GM19099 (cell line): Measurements from ENCODE around the gene HDAC4.

Experiments
- POLR2A ChIP-seq: IDR thresholded peaks from 3 replicates; pipeline ENCODE4 v1.6.1; 2011; ENCODE audit warnings: low read depth; ENCODE audit not compliant: insufficient read length; ENCODE audit errors: extremely low read depth

HDAC4 gene

DNA sequence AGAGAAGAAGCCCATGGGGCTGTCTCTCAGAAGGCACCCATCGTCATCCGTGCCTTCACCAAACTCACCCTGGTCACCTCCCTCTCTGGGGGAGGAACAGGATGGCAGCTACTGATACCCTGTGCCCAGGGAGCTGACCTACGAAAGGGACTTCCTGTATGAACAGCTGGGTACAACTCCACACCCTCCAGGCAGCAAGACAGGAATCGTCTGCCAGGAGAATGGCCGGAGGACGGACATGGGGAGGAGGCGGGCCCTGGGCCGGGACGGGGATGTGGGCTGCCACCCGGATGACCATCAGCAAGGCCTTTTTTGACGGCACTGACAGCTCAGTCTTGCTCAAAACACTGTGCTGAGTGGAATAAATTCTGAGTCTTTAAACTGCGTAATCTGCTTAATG is 243.6 kb downstream of the HDAC4 start:
- TF ChIP-seq POLR2A = no peak

- no peak for TF ChIP-seq POLR2A
Measured at GRCh38 chr2:239156516-239157265, 244.1 kb downstream of the HDAC4 start.

DNA sequence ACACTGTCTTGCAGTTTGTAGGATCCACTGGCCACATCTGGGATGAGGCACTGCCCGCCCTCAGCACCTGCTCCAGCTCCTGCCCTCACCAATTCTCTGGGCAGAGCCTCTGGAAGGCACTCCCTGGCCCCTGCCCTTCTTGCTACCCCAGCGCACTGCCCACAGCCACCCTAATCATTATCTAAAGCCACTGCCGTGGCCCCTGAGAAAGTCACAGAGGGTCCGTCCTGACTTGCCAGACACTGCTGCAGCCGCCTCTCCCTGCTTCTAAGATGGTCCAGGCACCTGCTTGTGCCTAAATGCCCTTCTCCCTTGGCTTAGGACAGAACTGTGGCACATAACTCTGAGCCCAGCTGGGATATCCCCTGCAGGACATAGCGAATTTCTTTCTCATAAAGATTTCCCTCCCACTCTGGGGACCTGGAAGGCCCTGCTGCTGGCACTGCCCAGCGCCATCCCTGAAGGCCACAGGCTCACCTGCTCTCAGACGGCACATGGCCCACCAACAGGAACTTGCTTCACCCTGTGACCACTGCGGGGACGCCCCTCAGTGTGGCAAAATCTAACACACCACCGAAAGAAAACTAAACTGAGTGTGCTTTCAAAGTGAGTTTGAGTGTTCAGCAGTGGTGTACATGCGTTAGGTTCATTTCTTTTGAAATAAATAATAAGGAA is 244.9 kb downstream of the HDAC4 start:
- no peak for TF ChIP-seq POLR2A

- no peak for TF ChIP-seq POLR2A
Measured at GRCh38 chr2:239154971-239155805, 245.6 kb downstream of the HDAC4 start.

DNA sequence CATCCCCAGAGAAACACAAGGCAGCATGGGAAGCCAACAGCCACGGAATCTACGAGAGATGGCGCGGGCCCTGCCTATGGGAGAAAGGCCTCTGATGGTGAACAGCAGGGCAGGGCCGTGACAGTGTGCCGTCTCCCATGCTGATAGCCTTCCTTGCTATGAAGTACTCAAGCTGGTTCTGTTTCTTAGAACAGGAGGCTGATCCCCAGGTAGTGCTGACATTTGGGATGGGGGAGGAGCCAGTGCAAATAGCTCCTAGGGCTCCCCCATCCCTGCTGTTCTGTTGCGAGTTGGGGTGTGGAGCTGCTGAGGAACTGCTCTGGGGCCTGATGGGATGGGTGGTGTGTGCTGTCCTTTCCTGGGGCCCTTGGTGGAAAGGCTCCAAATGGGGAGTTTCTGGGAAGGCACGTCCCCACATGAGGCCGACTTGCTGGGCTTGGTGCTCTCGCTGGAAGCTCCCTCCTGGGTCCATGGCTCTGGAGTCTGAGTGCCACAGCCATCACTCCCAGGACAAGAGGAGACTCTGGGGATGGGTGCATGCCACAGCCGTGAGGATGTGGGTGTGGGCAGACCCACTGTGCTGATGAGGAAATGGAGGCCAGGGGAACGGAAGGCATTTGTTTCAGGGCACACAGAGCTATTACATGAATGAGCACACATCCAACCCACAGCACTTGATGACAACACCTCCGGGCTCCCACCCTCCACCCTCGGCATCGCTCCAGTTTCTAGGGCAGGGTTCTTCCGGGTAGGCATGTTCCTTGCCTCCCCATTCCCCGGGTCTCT is 246.8 kb downstream of the HDAC4 start:
- no peak for TF ChIP-seq POLR2A

DNA sequence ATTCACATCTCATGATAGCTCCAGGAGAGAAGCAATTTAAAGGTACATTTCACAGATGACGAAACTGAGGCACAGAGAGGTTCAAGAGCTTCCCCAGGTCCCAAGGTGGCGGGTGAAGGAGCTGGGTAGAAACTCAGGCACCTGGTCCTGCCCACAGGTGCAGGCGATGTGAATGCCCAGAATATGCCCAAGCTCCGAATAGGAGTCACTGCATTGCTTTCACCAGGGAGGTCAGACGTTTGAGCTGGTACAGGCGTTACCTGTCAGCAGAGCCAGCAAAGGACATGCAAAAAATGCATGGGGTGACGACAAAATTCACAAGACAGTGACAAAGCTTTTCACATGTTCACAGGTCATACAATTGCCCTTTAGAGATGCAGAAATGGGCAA is 247.9 kb downstream of the HDAC4 start:
- no peak for TF ChIP-seq POLR2A

DNA sequence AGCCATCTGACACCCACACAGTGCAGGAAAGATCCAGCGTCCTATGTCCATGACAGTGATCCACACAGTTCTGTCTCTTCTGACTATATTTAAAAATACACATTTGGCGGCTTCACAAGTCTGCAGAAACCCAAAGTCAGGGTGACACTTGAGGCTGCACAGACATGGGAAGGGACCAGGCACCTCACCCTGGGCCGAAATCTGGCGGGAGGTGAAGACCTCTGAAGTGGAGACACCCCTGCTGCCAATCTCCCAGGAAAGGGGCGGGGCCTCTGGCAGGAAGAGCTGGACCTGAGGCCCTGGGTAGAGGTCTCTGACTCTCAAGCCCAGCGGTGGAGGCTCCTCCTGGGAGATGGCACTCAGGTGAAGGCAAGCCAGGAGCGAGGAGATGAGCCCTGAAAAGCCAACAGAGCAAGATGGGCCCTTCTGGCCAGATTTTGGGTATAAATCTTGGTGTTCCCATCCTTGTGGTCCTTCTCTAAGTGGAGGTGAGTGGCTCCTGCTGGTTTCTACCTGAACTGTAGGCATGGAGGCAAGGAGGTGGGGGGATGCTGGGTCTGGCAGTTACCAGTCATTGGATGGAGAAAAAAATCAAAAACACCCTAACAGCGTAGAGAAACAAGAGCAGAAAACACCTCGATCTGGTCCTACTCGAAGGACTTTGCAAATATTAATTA is 248.4 kb downstream of the HDAC4 start:
- TF ChIP-seq POLR2A = no peak

DNA sequence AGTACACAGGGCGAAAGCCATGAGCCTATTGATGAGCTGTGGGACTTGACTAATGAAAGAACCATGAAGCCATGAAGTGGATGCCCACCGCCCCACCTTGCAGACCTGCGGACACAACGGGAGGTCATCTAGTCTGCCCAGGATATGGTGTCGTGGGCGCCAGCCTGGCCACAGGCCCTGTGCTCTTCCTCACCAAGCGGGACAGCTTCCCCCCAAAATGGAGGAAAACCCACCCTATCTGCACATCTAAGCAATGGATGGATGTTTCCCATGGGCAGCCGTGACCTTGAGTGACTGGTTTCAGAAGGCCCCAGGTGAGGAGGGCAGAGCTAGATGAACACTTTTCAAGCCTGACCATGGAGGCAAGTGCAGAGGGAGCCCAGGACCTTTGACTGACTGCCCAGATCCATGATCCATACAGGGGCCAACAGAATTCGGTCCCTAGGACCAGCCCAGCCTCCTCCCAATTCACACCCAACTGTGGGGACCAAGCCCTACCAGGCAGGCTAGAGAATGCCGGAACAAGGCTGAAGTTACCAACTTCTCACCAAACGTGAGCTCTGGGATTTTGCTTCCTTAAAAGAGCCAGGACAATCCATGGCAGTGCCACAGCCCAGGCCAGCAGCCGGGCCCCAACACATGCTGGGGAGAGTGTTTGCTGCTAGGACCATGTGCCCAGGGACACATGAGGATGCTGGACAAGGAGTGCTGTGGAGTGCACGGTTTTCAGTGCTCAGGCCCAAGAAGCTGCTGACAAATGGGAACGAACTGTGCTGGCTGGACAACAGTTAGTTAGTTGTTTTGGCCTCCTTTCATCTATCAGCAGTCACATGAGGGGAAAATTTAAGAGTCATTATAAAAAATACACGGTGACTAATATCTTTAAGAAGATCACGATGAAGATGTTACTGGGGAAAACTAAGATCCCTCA is 249.4 kb downstream of the HDAC4 start:
- no peak for TF ChIP-seq POLR2A

- TF ChIP-seq POLR2A = no peak
Measured at GRCh38 chr2:239150125-239151011, 250.5 kb downstream of the HDAC4 start.

GRCh38 chr2:239149501-239149900 is 251.3 kb downstream of the HDAC4 start:
- TF ChIP-seq POLR2A = no peak

GRCh38 chr2:239148495-239149200 is 252.2 kb downstream of the HDAC4 start:
- no peak for TF ChIP-seq POLR2A

GRCh38 chr2:239147376-239147775 is 253.4 kb downstream of the HDAC4 start:
- TF ChIP-seq POLR2A = no peak
